Spleen (tissue), 11 donors: ENCODE data around the gene SVOP. TPM values are rescaled to one million over a fixed set of nuclear protein-coding genes. Genes with fewer than 3 reads are reported as not detected.
"Not testable (repeated sequence)": the region's sequence is repeated elsewhere in the genome, so short reads cannot be mapped to it uniquely, and the experiment has no call there.

Experiments
- DNase-seq: peaks from one replicate; pipeline ENCODE4 v3.0.0-alpha.2; 2020
- H3K27ac ChIP-seq, 8 donors: fragments of 200-600 bp; sonication (generic) in 7 of 8; 1 replicate in 4 of 8; 2 replicates in 4 of 8; pipeline versions ENCODE4 v1.5.0 to v1.8.0; 2016 to 2021; ENCODE audit warnings: inconsistent platforms in 4 of 8, mild to moderate bottlenecking in 4 of 8, moderate library complexity in 1 of 8
- H3K27me3 ChIP-seq, 7 donors: fragments of 200-600 bp; sonication (generic) in 6 of 7; replicated peaks in 1 of 7; 1 replicate in 4 of 7; 2 replicates in 3 of 7; pipeline versions ENCODE4 v1.5.0 to v1.8.0; 2016 to 2021; ENCODE audit warnings: inconsistent platforms in 3 of 7, mild to moderate bottlenecking in 1 of 7
- H3K36me3 ChIP-seq, 6 donors: fragments of 200-600 bp; sonication (generic) in 5 of 6; 1 replicate in 4 of 6; 2 replicates in 2 of 6; pipeline versions ENCODE4 v1.5.0 to v1.8.0; 2016 to 2021; ENCODE audit warnings: inconsistent platforms in 2 of 6
- H3K4me1 ChIP-seq, 6 donors: fragments of 200-600 bp; sonication (generic) in 5 of 6; 1 replicate in 3 of 6; 2 replicates in 3 of 6; pipeline versions ENCODE4 v1.5.0 to v1.8.0; 2016 to 2021; ENCODE audit warnings: inconsistent platforms in 3 of 6
- H3K4me3 ChIP-seq, 8 donors: fragments of 200-600 bp; sonication (generic) in 7 of 8; 1 replicate in 4 of 8; 2 replicates in 4 of 8; pipeline versions ENCODE4 v1.5.0 to v1.8.0; 2016 to 2021; ENCODE audit warnings: inconsistent platforms in 4 of 8, mild to moderate bottlenecking in 4 of 8, moderate library complexity in 2 of 8
- H3K9me3 ChIP-seq, 8 donors: fragments of 200-600 bp; sonication (generic) in 7 of 8; 1 replicate in 4 of 8; 2 replicates in 4 of 8; pipeline versions ENCODE4 v1.5.0 to v1.8.0; 2016 to 2021; ENCODE audit warnings: inconsistent platforms in 4 of 8
- POLR2A ChIP-seq, 3 donors: fragments of 450-650 bp; IDR thresholded peaks; one replicate each; pipeline ENCODE4 v1.5.1; 2017; ENCODE audit warnings: antibody characterized with exemption in 3 of 3, mild to moderate bottlenecking in 1 of 3
- POLR2AphosphoS5 ChIP-seq, 3 donors: sonication (generic); formaldehyde crosslinking; IDR thresholded peaks; one replicate each; pipeline ENCODE4 v1.5.1; 2017; ENCODE audit warnings: antibody characterized with exemption in 3 of 3
- WGBS, 5 donors: extraction: QIAGEN DNeasy Blood & Tissue Kit in 3 of 5; methylation state at CpG; one replicate each; pipeline versions ENCODE4 v1.1.5 to v1.1.7; 2013 to 2018; 5-methylcytosine and 5-hydroxymethylcytosine counted together
- intact Hi-C: fragments of 100-400 bp; cut with DNase I; formaldehyde crosslinking; loops from one replicate; pipeline ENCODE4 v1.15.0; 2023; ENCODE audit warnings: low total_unique reads
- polyA plus RNA-seq, 3 donors: library from polyadenylated mRNA; stranded (reverse); fragments of 200-250 nt; gene quantifications; one replicate each; pipeline ENCODE4 v1.2.1, GENCODE V29; 2013
- small RNA-seq, 4 donors: library from RNA; depleted of rRNA; stranded (forward); fragments of <200 nt; gene quantifications; one replicate each; pipeline ENCODE3, GENCODE V24; 2016
- total RNA-seq, 7 donors: library from RNA; depleted of rRNA in 3 of 7; stranded (reverse); fragments of >200 nt in 3 of 7; fragmentation: NEBNext Ultra II Directional in 4 of 7; extraction: Animal tissue kit (Norgen Biotek cat#: 25700) in 4 of 7; gene quantifications; one replicate each; pipeline versions ENCODE4 v1.1.0 to v1.2.1, GENCODE V29; 2016 to 2021
- TF ChIP-seq, protein P1 (sequence below), 11 experiments: fragments of 200-600 bp in 7 of 11; fragments of 450-650 bp in 4 of 11; sonication (generic) in 4 of 11; IDR thresholded peaks in 8 of 11; conservative IDR thresholded peaks in 3 of 11; 1 replicate in 7 of 11; 2 replicates in 4 of 11; pipeline versions ENCODE4 v1.4.0 to v1.8.0; 2016 to 2021; ENCODE audit warnings: antibody characterized with exemption in 11 of 11, inconsistent platforms in 4 of 11, mild to moderate bottlenecking in 1 of 11
- donor health status: healthy with polysubstance abuse.
- donor health status: DM: no; HTN: no; CAD: no; lungs with moderate emphysema.
- donor health status: DM: no; HTN: no; CAD: no.
- donor health status: Bipolar disorder and iron deficiency.
- donor health status: healthy.
- donor health status: DM: no; HTN: no; CAD: no.
- donor health status: DM: yes; HTN: yes; CAD: no.

Gene SVOP
- total and polyA plus RNA-seq, 10 donors: not detected

DNA sequence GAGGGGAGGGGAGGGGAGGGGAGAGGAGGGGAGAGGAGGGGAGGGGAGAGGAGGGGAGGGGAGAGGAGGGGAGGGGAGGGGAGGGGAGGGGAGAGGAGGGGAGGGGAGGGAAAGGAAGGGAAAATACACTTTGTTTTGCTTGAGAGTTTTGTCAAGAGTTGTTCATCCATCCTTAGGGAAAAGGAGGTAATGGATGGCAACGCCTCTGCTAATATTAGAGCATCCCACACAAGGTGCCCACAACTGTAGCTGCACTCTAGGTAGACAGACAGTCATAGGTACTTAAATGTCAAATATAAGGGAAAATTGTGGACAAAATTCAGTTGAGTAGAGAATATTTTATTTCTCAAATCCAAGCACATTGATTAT is 161.0 kb downstream of the SVOP start:
- Histone ChIP-seq H3K36me3 (no peaks in the 10 kb centered on the region), H3K4me3 (no peak overlapping the region), H3K9me3 (peaks cover 0 to 3% (median 0%) of the 10 kb centered on the region in 8 donors), H3K27ac (peak overlapping the region in 2 of 8 donors; percentile 75 to 81), H3K4me1 (peaks cover 29 to 74% (median 60%) of the 10 kb centered on the region in 6 donors), H3K27me3 (no peaks in the 10 kb centered on the region)
- TF ChIP-seq POLR2AphosphoS5 (IDR thresholded peaks at IDR 0.05) (no peak), POLR2A (IDR thresholded peaks at IDR 0.05) (no peak)
- TF ChIP-seq, protein P1, sequence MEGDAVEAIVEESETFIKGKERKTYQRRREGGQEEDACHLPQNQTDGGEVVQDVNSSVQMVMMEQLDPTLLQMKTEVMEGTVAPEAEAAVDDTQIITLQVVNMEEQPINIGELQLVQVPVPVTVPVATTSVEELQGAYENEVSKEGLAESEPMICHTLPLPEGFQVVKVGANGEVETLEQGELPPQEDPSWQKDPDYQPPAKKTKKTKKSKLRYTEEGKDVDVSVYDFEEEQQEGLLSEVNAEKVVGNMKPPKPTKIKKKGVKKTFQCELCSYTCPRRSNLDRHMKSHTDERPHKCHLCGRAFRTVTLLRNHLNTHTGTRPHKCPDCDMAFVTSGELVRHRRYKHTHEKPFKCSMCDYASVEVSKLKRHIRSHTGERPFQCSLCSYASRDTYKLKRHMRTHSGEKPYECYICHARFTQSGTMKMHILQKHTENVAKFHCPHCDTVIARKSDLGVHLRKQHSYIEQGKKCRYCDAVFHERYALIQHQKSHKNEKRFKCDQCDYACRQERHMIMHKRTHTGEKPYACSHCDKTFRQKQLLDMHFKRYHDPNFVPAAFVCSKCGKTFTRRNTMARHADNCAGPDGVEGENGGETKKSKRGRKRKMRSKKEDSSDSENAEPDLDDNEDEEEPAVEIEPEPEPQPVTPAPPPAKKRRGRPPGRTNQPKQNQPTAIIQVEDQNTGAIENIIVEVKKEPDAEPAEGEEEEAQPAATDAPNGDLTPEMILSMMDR (IDR thresholded peaks at IDR 0.05 in 8 of 11, conservative IDR thresholded peaks at IDR 0.05 in 3 of 11): no peak
- 74 to 95% (median 82%) methylated on average over 1 of the region's 1 CpG for WGBS, 5 donors
- no peak for DNase-seq
- intact Hi-C loops: no loop called here

GRCh38 chr12:108859141-108859922 is 161.5 kb downstream of the SVOP start:
- Histone ChIP-seq H3K4me3 (peak overlapping the region in 2 of 8 donors; percentile 66 to 90), H3K4me1 (peaks cover 35 to 79% (median 66%) of the 10 kb centered on the region in 6 donors), H3K27ac (peak overlapping the region in 3 of 8 donors; percentile 14 to 95 (median 93))
- H3K36me3 ChIP-seq, intact Hi-C loops, H3K9me3 ChIP-seq, H3K27me3 ChIP-seq: not testable (repeated sequence)
- peak; percentile 61 for DNase-seq
- 38 to 49% (median 42%) methylated on average over 6 of the region's 6 CpGs for WGBS, 5 donors

GRCh38 chr12:108858311-108859074 is 162.4 kb downstream of the SVOP start:
- TF ChIP-seq, protein P1 (IDR thresholded peaks at IDR 0.05 in 8 of 11, conservative IDR thresholded peaks at IDR 0.05 in 3 of 11): no peak
- no peak for TF ChIP-seq POLR2AphosphoS5 (IDR thresholded peaks at IDR 0.05)
- TF ChIP-seq POLR2A (IDR thresholded peaks at IDR 0.05): no peak
- intact Hi-C loops: no loop called here
- Histone ChIP-seq H3K27ac (peak overlapping the region in 7 of 8 donors; percentile 79 to 95 (median 93)), H3K4me1 (peaks cover 43 to 88% (median 74%) of the 10 kb centered on the region in 6 donors), H3K27me3 (no peaks in the 10 kb centered on the region), H3K9me3 (peaks cover 0 to 4% (median 0%) of the 10 kb centered on the region in 8 donors), H3K36me3 (no peaks in the 10 kb centered on the region), H3K4me3 (peak overlapping the region; percentile 34 to 90 (median 61))
- DNase-seq: peak; percentile 81
- 9 to 14% (median 11%) methylated on average over 18 of the region's 18 CpGs for WGBS, 5 donors

Small RNA genes lying within 50 kb of the gene (small RNA-seq; reads per million reads assigned to genes)
- gene AC190387.1 (0 reads per million in 4 donors), gene RNA5SP372 (0 to 0.07 (median 0.03) reads per million in 4 donors), gene RNU6-361P (0 reads per million in 4 donors)

Other genes starting within 250 kb of the SVOP start
- 10 to 100 TPM; 32.2 to 71.3 (median 47.8) TPM for gene SSH1, start 163.5 kb downstream of the SVOP start, total RNA-seq
- gene SSH1, start 163.5 kb downstream of the SVOP start, polyA plus RNA-seq: 1 to 10 TPM; 1.7 to 8.6 (median 2.7) TPM
- under 1 TPM in 1 of 7 donors, not detected in 6; 0.42 TPM for gene DAO, start 141.0 kb downstream of the SVOP start, total RNA-seq
- gene DAO, start 141.0 kb downstream of the SVOP start, polyA plus RNA-seq: not detected
- 10 to 100 TPM in 6 of 7 donors, 1 to 10 TPM in 1; 9.0 to 23.2 (median 12.2) TPM for gene USP30, start 31.5 kb upstream of the SVOP start, total RNA-seq
- gene USP30, start 31.5 kb upstream of the SVOP start, polyA plus RNA-seq: 1 to 10 TPM; 3.9 to 4.5 (median 4.1) TPM
- gene ALKBH2, start 72.4 kb upstream of the SVOP start, total RNA-seq: 10 to 100 TPM in 5 of 7 donors, 1 to 10 TPM in 2; 8.6 to 18.8 (median 12.3) TPM
- gene ALKBH2, start 72.4 kb upstream of the SVOP start, polyA plus RNA-seq: 10 to 100 TPM; 28.2 to 40.3 (median 32.2) TPM
- gene UNG, start 76.5 kb upstream of the SVOP start, total RNA-seq: 10 to 100 TPM; 15.0 to 30.6 (median 18.5) TPM
- 10 to 100 TPM in 2 of 3 donors, 1 to 10 TPM in 1; 9.8 to 18.1 (median 14.7) TPM for gene UNG, start 76.5 kb upstream of the SVOP start, polyA plus RNA-seq
- 100 to 1,000 TPM in 1 of 7 donors, 10 to 100 TPM in 6; 24.7 to 111 (median 55.4) TPM for gene ACACB, start 95.5 kb upstream of the SVOP start, total RNA-seq
- gene ACACB, start 95.5 kb upstream of the SVOP start, polyA plus RNA-seq: 10 to 100 TPM in 1 of 3 donors, 1 to 10 TPM in 2; 2.8 to 14.9 (median 5.6) TPM